ENCODE results near the gene RGL1. TPM values are rescaled to one million over a fixed set of nuclear protein-coding genes. Genes with fewer than 3 reads are reported as not detected.

The RGL1 gene
- total and polyA plus RNA-seq, 8 donors: 0.58 to 22.2 (median 8.5) TPM

GRCh38 chr1:183880531-183881243, 75.8 kb downstream of the RGL1 start:
- no peak overlapping the region for H3K4me3 ChIP-seq
- intact Hi-C loops (cut with DNase I; ENCODE audit: low total_unique reads): no loop called here
- 81 to 92% (median 90%) methylated on average over 6 of the region's 6 CpGs for WGBS, 5 donors
- peaks cover 0 to 9% (median 7%) of the 10 kb centered on the region in 4 donors for H3K36me3 ChIP-seq
- no peaks in the 10 kb centered on the region for H3K9me3 ChIP-seq
- no peak for TF ChIP-seq EP300 (IDR thresholded peaks at IDR 0.05)
- no peak for TF ChIP-seq POLR2A (IDR thresholded peaks at IDR 0.05)
- TF ChIP-seq CTCF (IDR thresholded peaks at IDR 0.05): no peak
- TF ChIP-seq POLR2AphosphoS5 (IDR thresholded peaks at IDR 0.05): no peak
- no peaks in the 10 kb centered on the region for H3K27me3 ChIP-seq
- peak in 1 of 2 donors; percentile 58 for DNase-seq
- H3K4me1 ChIP-seq: peaks cover 9 to 62% (median 29%) of the 10 kb centered on the region in 4 donors
- H3K27ac ChIP-seq: peak overlapping the region in 2 of 5 donors; percentile 24 to 40

GRCh38 chr1:183881387-183882131, 76.6 kb downstream of the RGL1 start:
- DNase-seq: peak; percentile 65 to 95
- H3K27ac ChIP-seq: peak overlapping the region in 3 of 5 donors; percentile 36 to 41 (median 40)
- H3K4me3 ChIP-seq: no peak overlapping the region
- peaks cover 9 to 56% (median 25%) of the 10 kb centered on the region in 4 donors for H3K4me1 ChIP-seq
- TF ChIP-seq EP300 (IDR thresholded peaks at IDR 0.05): no peak
- peak in 1 of 3 donors; percentile 50 for TF ChIP-seq POLR2AphosphoS5 (IDR thresholded peaks at IDR 0.05)
- no peak for TF ChIP-seq CTCF (IDR thresholded peaks at IDR 0.05)
- TF ChIP-seq POLR2A (IDR thresholded peaks at IDR 0.05): no peak
- intact Hi-C loops (cut with DNase I; ENCODE audit: low total_unique reads): no loop called here
- H3K36me3 ChIP-seq: peaks cover 0 to 9% (median 7%) of the 10 kb centered on the region in 4 donors
- H3K9me3 ChIP-seq: no peaks in the 10 kb centered on the region
- WGBS, 5 donors: 19 to 41% (median 23%) methylated on average over 2 to 4 of the region's 4 CpGs
- no peaks in the 10 kb centered on the region for H3K27me3 ChIP-seq

DNA sequence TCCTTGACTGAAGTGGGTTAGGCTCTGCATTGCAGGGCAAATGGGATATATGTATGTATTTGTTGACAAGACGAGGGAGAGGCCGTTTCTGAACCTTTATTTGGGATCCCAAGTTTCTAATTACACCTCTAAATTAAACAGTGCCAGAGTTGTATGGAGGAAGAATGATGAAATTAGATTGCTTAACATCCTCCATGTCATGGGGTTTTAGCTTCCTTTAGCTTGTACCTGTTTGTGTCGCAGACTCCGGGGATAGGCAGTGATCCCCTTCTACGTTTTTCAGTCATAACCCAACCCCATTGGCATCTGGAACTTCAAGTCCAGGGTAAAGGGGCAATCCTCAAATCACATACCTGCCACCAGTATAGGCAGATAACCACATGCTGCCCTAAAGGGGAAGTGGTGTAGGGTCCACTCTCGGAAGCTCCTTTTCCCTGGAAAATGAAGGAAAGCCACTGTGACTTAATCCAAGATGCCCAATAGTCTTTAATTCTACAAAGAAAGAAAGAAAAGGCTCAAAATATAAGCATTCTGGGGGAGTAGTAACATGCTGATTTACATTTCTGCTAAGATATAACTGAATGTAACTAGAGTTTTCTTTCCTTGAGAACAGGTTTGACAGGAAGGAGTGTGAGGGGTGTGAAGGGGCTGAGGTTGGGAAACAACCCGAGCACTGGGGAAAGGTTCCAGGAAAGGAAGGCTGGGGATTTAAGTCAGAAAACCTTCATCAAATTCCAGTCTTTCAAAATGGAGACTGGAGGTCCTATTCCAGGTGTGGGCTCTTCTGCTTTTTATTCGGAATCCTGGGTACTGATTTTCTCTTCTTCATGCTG, 77.6 kb downstream of the RGL1 start:
- H3K27me3 ChIP-seq: no peaks in the 10 kb centered on the region
- H3K4me3 ChIP-seq: no peak overlapping the region
- TF ChIP-seq EP300 (IDR thresholded peaks at IDR 0.05): no peak
- TF ChIP-seq CTCF (IDR thresholded peaks at IDR 0.05): no peak
- no peak for TF ChIP-seq POLR2A (IDR thresholded peaks at IDR 0.05)
- no peak for TF ChIP-seq POLR2AphosphoS5 (IDR thresholded peaks at IDR 0.05)
- peaks cover 0 to 9% (median 7%) of the 10 kb centered on the region in 4 donors for H3K36me3 ChIP-seq
- 62 to 67% (median 65%) methylated on average over 8 of the region's 8 CpGs for WGBS, 5 donors
- H3K27ac ChIP-seq: peak overlapping the region in 3 of 5 donors; percentile 36 to 41 (median 40)
- DNase-seq: peak in 1 of 2 donors; percentile 66
- intact Hi-C loops (cut with DNase I; ENCODE audit: low total_unique reads): no loop called here
- H3K4me1 ChIP-seq: peaks cover 5 to 51% (median 19%) of the 10 kb centered on the region in 4 donors
- H3K9me3 ChIP-seq: no peaks in the 10 kb centered on the region

DNA sequence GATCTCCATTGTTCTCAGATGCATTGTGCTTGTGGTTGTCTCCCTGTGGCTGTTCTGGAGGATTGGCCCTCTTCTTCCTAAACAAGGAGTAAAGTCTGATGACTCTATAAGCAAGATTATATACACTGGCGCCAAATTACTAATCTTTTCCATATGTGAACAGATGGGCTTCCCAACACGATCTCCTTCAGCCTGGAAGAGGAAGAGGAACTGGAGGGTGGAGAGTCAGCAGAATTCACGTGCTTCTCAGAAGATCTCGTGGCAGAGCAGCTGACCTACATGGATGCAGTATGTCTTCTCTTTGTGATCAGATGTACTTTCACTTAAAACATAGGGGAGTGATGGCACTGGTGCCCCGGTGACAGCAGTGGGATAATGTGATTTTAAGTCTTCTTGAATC, 78.7 kb downstream of the RGL1 start:
- Histone ChIP-seq H3K9me3 (no peaks in the 10 kb centered on the region), H3K4me1 (peaks cover 5 to 54% (median 22%) of the 10 kb centered on the region in 4 donors), H3K27me3 (no peaks in the 10 kb centered on the region), H3K4me3 (no peak overlapping the region), H3K27ac (peak overlapping the region in 2 of 5 donors; percentile 36 to 40), H3K36me3 (peaks cover 0 to 10% (median 9%) of the 10 kb centered on the region in 4 donors)
- peak in 1 of 2 donors; percentile 49 for DNase-seq
- no peak for TF ChIP-seq POLR2AphosphoS5 (IDR thresholded peaks at IDR 0.05)
- intact Hi-C loops (cut with DNase I; ENCODE audit: low total_unique reads): no loop called here
- WGBS, 5 donors: 69 to 85% (median 81%) methylated on average over 5 of the region's 5 CpGs
